Activated CD8-positive, alpha-beta memory T cell treated with anti-CD3 and anti-CD28 coated beads, Interleukin-2, amount 50 U/mL, for 24 hours (primary cell): ENCODE data around the gene SAMD11.

Source experiments
- DNase-seq: peaks from one replicate; pipeline ENCODE4 v3.0.0-alpha.2; 2020; ENCODE audit errors: extremely low read depth

The SAMD11 gene

GRCh38 chr1:932776-933602, 9.3 kb downstream of the SAMD11 start:
- no peak for DNase-seq

- no peak for DNase-seq
These were observed 9.8 kb downstream of the SAMD11 start for GRCh38 chr1:933603-933940.

GRCh38 chr1:934991-935750, 11.4 kb downstream of the SAMD11 start:
- DNase-seq = no peak

DNA sequence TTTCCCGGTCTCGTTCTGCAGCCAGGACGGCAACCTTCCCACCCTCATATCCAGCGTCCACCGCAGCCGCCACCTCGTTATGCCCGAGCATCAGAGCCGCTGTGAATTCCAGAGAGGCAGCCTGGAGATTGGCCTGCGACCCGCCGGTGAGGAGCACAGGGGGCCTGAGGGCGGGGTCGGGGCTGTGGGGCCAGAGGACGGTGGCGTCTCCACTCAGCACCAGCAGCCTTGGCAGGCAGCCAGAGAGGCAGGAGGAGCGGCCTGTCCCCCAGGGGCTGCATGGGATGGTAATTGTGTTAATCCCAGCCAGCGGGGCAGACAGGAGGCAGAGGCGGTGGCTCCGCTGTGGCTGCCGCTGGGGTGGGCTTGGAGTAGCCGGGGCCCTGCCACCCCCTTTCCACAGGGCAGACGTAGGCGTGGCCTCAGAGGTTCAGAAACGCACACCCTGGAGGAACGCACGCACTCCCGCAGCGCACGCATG, 12.1 kb downstream of the SAMD11 start:
- no peak for DNase-seq

DNA sequence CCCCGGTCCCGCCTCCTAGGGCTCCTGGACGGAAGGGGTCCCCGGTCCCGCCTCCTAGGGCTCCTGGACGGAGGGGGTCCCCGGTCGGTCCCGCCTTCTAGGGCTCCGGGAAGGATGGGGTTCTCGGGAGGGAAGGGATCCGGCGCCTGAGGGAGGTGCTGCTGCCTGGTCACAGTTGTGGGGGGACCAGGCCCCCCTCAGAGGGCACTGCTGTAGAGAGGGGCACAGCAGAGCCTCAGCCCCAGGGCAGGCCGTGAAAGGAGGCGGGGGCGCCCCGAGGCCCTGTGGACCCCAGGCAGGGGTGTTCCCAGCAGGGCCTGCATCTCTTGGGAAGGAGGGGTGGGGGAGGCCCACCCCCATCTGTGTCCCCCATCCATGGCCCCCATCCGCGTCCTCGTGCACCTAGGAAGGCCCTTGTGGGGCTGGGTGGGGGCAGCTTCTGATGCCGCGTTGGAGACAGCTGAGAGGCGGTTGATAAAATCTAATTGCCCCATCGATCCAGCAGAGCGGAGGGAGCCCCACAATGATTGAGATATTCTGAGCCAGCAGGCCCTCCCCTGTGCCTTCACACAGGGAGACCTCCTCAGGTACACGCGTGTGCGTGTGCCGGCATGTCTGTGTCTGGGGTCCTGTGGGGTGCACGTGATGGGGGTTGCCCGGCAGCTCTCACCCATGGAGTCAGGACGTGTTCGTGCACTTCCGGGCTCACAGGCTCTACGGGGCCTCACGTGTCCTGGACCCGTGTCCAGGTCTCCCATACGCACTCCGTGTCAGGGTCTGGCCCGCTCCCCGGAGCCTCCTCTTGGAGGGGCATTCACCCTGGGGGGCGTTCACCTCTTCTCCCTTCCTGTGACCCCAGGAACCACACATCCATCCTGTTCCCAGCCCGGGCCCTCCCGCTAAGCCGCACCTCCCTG, 12.9 kb downstream of the SAMD11 start:
- DNase-seq = no peak

DNA sequence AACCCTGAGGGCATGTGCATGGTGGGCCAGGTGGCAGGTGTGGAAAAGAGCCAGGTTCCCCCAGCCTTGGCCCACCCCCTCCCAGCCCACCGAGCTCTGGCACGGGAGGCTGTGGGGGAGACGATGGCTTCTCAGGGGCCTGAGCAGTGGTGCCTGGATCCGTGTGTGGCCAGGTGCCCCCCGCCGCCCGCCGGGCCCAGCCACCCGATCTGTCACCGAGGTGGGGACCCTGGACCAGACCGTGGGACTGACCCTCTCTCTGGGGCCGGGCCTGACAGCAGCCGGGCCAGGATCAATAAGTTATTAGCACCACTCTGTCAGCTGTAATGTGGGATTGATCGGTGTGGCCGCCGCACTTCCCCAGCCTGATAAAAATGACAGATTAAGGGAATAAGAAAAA, 13.8 kb downstream of the SAMD11 start:
- no peak for DNase-seq

GRCh38 chr1:938088-938683, 14.5 kb downstream of the SAMD11 start:
- no peak for DNase-seq

DNA sequence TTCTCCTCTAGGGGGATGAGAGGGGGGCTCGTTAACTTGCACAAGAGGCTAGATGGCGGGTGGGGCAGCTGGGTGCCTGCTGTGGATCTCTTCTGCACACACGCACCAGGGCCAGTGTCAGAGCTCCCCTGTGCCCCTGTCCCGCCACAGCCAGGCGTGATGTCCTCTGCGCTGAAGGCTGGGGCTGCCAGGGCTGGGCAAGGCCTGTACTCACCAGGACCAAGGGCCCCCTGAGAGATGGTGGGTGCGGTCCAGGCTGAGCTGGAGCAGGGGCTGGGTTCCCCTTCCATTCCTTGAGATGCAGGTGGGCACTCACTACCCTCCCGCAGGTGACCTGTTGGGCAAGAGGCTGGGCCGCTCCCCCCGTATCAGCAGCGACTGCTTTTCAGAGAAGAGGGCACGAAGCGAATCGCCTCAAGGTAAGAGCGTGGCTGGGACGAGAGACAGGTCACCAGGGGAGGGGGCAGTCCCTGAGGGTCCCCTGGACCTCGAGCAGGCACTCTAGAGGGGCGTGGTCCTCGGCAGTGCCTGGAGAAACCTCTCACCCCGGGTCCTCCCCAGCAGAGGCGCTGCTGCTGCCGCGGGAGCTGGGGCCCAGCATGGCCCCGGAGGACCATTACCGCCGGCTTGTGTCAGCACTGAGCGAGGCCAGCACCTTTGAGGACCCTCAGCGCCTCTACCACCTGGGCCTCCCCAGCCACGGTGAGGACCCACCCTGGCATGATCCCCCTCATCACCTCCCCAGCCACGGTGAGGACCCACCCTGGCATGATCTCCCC, 15.2 kb downstream of the SAMD11 start:
- DNase-seq = no peak

GRCh38 chr1:939511-940106, 15.9 kb downstream of the SAMD11 start:
- DNase-seq = no peak

DNA sequence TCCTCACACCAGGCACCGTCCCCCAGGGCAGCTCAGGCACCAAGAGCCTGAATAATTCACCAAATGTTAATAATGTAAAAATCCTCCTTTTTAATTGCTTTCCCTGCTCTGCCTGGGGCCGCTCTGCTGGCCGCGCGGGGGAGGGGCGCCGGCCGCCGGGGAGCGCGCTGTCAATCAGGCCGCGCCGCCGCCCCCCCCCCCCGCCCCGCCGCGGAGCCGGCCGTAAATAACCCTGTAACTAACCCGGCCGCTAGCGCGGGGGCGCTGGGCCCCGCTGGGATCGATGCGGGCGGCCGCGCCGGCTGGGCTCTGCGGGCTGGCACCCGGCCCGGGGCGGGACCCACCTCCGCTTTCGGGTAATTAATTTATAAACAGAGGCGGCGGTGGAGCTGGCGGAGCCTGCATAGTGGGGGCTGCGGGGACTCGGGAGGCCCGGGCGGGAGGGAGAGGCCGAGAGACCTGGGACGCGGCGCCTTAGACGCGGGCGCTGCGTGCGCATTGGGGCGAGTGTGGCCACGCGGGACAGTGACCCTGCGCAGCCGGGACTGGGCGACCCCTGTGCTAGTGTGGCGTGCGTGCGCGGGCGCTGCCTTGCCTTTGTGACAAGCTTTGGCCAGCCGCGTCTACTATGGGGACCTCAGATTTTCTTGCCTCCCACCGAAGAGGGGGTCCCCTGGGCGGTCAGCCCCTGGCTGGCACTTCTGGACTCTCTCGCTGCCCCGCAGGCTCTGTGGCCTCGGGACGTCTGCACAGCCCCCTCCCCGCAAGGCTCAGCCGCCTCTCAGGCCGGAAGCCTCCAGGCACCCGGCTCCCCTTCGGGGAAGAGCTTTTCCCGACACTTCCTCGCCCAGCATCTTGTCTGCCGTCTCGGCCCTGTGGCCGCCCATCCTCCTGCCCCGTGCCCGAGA, 16.6 kb downstream of the SAMD11 start:
- DNase-seq = no peak

GRCh38 chr1:941015-941587, 17.4 kb downstream of the SAMD11 start:
- no peak for DNase-seq

- no peak for DNase-seq
These were observed 18.1 kb downstream of the SAMD11 start for GRCh38 chr1:941588-942383.

DNA sequence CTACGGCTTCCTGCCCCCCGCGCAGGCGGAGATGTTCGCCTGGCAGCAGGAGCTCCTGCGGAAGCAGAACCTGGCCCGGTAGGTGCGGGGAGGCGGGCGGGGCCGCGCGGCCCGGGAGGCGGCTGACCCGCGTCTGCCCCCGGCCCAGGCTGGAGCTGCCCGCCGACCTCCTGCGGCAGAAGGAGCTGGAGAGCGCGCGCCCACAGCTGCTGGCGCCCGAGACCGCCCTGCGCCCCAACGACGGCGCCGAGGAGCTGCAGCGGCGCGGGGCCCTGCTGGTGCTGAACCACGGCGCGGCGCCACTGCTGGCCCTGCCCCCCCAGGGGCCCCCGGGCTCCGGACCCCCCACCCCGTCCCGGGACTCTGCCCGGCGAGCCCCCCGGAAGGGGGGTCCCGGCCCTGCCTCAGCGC, 18.7 kb downstream of the SAMD11 start:
- DNase-seq = no peak

DNA sequence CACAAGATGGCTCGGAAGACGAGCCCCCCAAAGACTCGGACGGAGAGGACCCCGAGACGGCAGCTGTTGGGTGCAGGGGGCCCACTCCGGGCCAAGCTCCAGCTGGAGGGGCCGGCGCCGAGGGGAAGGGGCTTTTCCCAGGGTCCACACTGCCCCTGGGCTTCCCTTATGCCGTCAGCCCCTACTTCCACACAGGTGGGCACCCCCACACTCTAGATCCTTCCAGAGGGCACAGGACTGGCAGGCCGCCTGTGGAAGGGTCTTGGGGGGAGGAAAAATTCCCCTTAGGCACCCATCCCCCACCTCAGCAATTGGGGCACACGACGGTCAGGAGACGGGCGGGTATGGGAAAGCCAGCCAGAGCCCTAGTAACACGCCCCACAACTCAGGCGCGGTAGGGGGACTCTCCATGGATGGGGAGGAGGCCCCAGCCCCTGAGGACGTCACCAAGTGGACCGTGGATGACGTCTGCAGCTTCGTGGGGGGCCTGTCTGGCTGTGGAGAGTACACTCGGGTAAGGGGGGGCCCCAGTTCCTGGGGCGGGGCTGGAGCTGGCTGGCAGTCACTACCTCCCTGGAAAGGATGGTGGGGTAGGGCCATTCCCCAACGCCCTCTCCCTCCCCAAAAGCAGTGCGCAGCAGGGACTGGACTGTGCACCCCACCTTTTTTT, 19.3 kb downstream of the SAMD11 start:
- no peak for DNase-seq

DNA sequence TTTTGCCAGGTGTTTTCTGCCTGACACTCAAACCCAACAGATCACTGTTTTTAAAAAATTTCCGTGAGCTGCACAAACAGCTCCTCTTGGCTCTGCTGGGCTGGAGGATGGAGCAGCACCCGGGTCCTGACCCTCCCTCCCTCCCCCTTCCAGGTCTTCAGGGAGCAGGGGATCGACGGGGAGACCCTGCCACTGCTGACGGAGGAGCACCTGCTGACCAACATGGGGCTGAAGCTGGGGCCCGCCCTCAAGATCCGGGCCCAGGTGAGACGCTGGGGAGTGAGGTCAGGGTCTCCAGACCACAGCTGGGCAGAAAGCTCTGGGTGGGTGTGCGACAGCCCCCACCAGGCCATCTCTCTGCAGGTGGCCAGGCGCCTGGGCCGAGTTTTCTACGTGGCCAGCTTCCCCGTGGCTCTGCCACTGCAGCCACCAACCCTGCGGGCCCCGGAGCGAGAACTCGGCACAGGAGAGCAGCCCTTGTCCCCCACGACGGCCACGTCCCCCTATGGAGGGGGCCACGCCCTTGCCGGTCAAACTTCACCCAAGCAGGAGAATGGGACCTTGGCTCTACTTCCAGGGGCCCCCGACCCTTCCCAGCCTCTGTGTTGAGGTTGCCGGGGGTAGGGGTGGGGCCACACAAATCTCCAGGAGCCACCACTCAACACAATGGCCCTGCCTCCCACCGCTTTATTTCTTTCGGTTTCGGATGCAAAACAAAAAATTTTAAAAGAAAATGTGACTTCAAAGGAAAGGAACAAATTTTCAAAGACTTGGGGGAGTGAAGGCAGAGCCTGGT, 20.0 kb downstream of the SAMD11 start:
- no peak for DNase-seq

- no peak for DNase-seq
These were observed 20.9 kb downstream of the SAMD11 start for GRCh38 chr1:944341-945325.
